Panc1 (cell line): ENCODE results near the gene FAM78A.

Experiments used
- CTCF ChIP-seq: fragments of 450-650 bp; IDR thresholded peaks from 2 replicates; pipeline ENCODE4 v1.5.1; 2017; ENCODE audit warnings: mild to moderate bottlenecking
- SIN3A ChIP-seq: IDR thresholded peaks from 2 replicates; pipeline ENCODE4 v1.6.1; 2012; ENCODE audit warnings: low read depth, mild to moderate bottlenecking, low read length, moderate library complexity, borderline replicate concordance; ENCODE audit not compliant: insufficient read depth

DNA sequence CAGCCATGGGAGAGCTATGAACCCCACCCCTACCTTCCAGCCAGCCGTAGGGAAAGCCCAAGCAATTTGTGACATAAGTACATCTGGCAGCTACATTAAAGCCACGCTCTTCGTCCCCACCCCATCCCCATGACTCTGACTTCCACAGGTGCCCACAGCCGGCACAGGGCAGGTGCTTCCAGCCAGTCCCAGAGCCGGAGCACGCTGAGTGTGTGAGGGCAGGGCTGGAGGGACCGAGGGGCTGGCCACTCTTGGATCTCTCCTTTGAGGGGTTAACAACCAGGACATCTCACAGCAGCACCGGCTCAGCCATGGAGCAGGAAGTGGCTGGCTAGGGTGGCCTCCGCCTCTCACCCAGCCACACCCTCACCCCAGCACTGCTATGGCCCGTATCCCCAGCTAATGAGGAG, 2.4 kb upstream of the FAM78A start:
- TF ChIP-seq SIN3A = no peak
- no peak for TF ChIP-seq CTCF
